HG03565 (cell line): ENCODE measurements around the gene TAF5L.
A peak's percentile ranks its signal among the peaks of the same experiment; 100 is the strongest.
"Not testable (repeated sequence)": the region's sequence is repeated elsewhere in the genome, so short reads cannot be mapped to it uniquely, and the experiment has no call there.

Source experiments
- ATAC-seq: cut with Tn5 transposase; IDR thresholded peaks from one replicate; pipeline ENCODE4 v1.9.1; 2021; ENCODE audit warnings: mild to moderate bottlenecking, moderate library complexity; ENCODE audit not compliant: unreplicated experiment

Gene TAF5L

DNA sequence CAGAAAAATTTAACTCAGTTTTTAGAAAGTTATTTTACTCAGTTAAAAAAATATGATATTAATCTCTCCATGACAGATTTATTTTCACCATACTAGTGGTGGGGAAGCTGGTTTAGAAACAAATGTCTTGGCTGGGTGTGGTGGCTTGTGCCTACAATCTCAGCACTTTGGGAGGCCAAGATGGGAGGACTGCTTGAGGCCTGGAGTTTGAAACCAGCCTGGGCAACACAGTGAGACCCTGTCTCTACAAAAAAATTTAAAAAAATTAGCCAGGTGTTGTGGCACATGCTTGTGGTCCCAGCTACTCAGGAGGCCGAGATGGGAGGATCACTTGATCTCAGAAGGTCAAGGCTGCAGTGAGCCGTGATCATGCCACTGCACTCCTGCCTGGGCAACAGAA, 17.3 kb downstream of the TAF5L start:
- ATAC-seq, result no peak

DNA sequence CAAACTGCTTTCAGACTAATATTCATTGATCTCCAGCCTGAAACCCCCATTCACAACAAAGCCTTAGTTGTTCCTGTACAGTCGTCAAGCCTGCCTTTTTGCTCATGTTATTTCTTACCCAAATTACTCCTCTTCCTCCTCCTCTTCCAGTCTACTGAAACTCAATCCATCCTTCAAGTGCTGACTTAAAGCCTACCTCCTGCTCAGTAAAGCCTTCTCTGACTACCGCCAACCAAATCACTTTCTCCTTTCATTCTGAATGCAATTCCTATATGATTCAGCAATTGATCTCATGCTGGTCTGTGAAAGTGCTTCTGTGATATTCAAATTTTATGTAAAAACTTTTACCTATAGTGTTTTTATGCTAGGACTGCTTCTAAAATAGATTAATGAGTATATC, 18.6 kb downstream of the TAF5L start:
- no peak for ATAC-seq

DNA sequence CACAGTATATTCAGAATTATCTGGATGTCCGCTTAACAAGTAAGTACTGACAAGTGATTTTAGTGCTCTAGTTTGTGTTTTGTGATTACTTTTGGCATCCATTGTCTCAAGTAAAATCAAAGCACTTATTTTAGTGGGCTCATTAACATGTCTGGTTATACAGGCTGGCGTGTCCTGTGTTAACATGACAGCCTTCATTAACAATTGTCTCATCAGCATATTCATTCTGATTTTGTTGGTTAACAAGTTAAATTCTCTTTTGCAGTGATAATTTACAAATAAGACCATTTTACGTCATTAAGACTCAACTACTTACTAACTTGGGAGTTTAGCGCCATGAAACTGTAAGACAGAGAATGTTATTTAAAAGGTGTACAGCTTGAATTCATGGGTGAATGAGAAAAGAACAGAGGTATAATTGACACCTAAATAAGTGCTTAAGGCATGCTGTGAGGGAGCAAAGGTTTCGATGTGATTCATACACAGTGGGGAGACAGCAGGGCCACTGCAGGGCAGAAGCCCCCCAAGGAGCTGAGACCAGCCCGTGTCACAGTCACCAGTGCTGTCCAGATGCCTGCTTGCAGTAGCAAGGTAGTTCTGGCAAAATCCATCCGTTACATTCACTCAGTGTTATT, 22.4 kb downstream of the TAF5L start:
- no peak for ATAC-seq

DNA sequence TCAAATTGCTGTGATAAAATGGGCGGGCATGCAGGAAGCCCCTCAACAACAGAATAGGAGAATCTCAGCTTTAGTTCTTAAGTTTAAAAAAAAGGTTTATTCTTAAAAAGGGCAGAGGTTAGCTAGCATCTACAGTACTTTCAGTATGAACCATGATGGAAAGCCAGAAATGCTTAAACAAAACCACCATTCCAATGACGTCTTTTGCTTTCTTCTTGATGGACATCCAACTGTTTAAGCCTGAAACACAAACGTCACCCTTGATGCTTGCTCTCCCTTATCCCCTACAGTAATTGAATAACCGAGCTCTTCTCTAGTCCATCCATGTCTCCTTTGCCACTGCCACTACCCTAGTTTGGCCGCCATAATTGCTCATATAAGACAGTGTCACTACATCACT, 25.7 kb downstream of the TAF5L start:
- ATAC-seq, result no peak

DNA sequence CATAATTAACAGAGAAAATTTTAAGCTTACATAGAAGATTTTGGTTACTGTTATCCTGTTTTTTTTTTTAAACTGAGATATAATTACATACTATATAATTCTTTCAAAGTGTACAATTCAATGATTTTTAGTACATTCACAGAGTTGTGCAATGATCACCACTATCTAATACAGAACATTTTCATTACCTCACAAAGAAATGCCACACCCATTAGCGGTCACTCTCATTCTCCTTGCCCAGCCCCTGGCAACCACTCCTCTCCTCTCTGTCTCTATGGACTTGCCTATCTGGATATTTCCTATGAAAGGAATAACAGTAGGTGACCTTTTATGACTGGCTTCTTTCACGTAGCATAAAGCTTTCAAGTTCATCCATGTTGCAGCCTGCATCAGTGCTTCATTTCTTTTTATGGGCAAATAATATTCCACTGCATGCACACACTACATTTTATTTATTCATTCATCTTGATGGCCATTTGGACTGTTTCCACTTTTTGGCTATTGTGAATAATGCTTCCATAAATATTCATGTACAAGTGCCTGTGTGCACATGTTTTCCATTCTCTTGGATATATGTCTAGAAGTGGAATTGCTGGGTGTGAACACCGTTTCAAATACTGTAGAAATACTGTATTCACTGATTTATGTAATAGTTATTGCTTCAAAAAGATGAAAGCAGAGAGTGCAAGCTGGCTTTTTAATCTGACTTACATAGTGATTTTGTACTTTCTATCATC, 26.5 kb downstream of the TAF5L start:
- ATAC-seq, result no peak

DNA sequence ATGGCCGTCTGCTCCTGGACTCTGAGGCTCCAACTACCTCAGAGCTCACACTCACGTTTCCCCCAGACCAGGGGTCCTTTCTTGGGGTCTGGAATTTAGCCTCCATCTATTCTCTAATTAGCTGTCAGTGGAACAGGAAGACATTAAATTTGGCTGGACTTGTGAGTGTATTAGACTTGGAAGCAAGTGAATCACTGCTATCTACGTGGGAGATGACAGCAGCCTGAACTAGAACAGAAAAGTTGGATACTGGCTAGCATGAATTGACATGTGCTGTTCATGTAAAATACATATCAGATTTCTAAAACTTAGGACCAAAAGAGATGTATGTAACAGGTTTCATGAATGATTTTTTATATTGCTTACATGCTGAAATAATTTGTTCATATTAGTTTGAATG, 28.0 kb downstream of the TAF5L start:
- no peak for ATAC-seq

DNA sequence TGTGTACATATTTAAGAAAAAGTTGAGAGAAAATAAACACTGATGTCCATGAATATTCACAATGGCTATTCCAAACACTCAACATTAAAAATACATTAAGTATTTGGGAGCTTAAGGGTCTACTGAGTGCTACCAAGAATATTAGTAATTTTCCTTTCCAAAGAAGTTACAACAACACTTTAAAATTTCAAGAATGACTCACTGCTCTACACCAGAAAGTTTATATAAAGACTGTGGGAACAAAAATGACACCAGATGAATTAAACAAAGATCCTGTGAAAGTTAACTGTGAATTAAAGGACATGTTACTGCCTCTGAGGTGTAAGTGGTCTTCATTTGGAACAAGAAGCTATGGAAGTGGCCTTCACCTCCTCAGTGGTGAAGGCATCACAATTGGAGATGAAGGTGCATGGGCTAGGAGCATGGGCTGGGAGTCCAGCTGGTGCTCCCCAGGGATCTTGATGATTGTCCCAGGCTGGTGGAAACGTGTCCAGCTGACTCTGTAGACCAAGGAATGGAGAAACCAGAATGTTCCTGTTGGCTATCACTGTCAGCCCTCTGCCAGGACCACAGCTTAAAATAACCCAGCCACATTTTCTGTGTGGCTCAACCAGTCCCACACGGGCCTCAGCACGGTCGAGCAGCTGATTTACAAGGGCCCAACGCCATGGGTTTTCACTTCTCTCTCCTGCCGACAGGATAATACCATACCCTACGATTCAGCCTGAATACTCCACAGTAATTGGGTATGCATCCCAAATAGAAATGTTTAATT, 28.8 kb downstream of the TAF5L start:
- no peak for ATAC-seq

DNA sequence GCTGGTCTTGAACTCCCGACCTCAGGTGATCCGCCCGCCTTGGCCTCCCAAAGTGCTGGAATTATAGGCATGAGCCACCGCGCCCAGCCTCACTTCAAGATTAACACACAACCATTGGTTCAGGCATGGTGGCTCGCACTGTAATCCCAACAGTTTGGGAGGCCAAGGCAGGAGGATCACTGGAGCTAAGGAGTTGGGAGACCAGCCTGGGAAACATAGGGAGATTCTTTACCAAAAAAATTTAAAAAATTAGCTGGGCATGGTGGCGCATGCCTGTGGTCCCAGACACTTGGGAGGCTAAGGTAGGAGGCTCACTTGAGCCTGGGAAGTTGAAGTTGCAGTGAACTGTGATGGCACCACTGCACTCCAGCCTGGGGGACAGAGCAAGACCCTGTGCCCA, 30.0 kb downstream of the TAF5L start:
- not testable (repeated sequence) for ATAC-seq

DNA sequence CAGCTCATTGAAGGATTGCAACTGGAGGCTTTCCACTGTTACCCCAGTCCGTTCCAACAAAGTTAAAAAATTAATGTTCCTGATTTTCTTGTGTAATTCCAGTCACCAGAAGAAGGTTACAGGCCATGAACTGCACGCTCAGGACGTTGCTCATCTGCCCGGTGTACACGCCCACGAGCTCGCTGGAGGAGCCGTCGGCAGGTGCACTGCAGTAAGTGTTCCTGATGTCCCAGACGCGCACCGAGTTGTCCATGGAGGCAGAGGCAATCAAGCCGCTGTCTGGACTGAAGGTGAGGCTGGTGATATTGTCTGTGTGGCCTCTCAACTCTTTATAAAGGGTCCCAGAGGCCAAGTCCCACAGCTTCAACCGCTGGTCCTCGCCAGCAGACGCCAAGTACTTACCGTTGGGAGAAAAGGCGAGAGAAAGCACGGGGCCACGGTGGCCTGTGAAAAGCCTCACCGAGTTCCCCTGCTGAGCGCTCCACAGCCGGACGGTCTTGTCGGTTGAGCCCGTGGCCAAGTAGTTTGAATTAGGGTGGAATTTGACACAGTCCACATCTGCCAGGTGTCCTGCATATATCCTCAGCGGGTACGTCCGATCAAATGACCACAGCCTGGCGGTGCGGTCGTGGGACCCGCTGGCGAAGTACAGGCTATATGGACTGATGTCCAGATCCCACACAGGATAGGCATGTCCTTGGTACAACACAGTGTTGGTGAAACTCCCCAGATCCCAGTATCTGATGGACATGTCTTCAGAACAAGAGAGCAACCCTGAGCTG, 31.5 kb downstream of the TAF5L start:
- no peak for ATAC-seq

DNA sequence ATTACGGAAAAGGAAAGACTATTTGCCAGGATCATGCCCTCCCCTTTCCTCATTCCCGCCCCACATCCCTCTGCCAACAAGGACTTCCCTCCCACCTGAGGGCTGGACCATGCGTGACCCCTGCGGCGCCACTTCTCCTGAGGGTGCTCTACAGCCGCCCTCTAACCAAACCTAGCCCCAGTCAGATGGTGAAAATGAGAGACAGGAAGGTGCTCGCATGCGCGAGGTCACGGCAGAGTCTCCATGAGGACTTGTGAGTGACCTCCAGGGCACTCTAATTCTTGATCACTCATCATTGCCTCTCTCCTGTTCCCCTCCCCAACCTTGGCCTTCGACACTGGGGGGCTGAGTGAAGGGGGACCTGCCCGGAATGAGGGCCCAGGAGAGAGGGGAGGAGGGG, 32.1 kb downstream of the TAF5L start:
- ATAC-seq, result no peak

DNA sequence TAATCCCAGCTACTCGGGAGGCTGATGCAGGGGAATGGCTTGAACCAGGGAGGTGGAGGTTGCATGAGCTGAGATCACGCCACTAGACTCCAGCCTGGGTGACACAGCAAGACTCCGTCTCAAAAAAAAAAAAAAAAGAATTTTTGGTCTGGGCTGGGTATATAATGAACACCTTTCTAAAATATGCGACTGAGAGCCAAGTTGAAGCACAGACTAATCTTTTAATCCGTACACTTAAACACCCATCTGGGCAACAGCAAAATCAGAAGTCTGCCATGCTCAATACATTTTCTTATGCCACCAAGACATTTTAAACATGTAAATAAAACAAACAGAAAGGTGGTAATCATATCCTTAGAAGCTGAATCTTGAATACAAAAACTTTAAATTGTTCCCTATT, 35.8 kb downstream of the TAF5L start:
- no peak for ATAC-seq

DNA sequence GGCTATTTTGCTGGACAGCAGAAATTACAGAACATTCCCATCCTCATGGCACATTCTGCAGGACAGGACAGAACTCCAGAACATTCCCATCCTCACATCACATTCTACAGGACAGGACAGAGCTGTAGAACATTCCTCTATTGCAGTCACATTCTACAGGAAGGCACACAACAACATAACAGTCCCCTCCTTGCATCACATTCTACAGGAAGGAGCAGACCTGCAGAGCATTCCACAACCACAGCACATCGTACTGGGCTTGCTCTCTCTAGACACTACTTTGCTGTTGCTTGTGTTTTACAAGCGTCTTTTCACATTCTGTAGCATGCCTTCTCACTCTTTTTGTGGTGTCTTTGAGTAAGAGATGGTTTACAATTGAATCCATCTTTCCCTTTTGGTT, 40.6 kb downstream of the TAF5L start:
- ATAC-seq, result no peak

DNA sequence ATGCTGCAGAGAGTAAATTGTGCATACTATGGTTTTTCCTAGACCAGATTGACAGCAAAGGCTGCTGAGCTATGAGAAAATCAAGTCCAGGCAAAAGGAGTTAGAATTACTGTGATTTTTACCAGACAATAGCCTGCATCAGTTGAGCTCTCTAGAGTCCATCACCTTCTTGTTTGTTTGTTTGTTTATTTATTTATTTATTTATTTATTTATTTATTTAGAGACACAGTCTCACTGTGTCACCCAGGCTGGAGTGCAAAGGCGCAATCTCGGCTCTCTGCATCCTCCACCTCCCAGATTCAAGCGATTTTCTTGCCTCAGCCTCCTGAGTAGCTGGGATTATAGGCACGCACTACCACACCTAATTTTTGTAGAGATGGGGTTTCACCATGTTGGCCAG, 43.2 kb downstream of the TAF5L start:
- no peak for ATAC-seq

DNA sequence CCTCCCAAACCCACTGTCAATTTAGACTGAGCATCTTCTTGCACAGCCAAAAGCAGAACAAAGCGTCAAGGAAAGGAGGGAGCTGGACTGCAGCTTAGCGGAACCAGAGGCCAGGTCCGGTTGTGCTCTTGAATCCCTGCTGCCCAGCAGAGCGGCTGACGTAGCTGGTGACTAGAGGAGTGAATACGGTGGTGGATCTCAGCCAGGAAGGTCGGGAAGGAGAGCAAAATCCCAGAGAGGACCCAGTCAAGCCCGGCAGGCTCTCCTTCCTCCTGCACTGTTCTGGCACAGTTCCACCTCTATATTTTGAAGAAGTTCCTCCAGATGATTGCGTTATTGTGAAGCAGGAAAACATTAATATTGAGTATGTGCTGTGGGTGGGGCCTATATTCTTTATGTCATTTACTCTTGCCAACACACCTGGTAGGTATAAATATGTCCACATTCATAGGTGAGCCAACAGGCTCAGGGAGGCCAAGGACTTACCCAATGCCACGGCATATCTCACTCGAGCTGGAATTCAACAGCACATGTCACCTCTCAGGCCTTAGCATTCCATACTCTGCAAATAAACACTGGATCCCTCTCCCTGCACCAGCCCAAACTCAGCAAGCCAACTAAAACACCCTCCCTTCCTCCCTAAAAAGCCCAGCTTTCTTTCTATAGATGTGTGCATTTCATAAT, 43.8 kb downstream of the TAF5L start:
- no peak for ATAC-seq

DNA sequence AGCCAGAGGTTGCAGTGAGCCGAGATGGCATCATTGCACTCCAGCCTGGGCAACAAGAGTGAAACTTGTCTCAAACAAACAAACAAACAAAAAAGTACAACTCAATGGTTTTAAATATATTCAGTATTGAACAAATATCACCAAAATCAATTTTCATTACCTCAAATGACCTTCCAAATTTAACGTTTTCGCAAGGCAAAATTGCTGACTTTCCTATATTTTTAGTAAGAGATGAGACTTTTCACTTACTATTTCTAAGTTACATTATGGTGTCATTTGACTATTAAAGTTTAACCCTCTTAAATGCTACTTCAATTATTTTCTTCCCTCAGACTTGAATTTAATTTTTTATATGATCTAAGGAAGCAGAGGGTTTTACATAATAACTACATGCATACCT, 44.4 kb downstream of the TAF5L start:
- no peak for ATAC-seq

DNA sequence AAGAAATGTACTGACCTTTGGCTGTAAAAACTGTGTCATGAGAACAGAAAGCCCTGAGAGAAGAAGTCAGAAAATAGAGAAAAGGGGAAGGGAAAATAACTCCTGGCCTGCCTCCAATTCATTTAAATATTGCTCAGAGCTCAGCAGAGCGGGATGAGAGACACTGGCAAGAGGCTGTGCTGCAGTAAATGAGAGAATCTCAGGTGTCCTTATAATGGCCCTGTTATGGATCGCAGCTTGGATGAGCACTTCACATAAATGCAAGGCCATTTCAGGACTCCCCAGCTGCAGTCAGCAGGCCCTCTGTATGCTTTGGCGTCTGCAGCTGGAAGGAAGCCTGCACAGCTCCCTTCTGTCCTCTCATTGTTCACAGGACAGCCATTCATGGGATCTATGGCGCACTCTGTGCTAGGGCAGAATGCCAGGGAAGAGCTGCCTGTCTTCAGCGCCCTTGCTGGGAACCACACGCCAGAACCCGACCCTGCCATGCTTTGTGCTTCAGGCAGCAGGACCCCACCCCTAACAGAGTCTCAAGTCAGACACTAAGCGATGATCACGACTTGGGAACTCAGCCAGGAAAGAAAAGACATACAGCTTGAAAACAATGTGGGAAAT, 46.8 kb downstream of the TAF5L start:
- peak; percentile 73 for ATAC-seq

DNA sequence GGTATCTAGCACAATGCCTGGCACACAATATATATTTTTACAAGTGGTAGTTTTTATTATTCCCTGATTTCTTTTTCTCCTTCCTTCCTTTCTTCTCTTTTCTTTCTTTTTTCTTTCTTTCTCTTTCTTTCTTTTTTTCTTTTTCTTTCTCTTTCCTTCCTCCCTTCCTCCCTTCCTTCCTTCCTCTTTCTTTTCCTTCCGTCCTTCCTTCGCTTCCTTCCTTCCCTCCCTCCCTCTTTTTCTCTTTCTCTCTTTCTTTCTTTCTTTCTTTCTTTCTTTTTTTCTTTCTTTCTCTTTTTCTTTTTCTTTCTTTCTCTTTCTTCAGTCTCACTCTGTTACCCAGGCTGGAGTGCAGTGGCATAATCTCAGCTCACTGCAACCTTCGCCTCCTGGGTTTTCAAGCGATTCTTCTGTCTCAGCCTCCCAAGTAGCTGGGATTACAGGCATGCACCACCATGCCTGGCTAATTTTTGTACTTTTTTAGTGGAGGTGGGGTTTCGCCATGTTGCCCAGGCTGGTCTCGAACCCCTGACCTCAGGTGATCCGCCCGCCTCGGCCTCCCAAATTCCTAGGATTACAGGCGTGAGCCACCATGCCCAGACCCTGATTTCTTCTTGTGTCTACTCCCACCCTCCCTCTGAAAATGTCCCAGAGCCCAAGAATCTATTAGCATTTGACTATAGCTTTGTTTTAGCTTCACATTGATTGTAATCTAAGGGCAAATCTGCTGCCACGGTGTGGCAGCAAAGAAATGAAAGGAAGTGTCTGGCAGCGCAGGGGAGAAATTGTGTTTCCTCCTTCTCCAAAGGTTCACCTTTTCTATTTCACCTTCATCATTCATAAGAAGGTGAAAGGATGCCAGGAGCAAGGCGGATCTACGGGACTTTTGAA, 47.5 kb downstream of the TAF5L start:
- ATAC-seq, result peak; percentile 28

DNA sequence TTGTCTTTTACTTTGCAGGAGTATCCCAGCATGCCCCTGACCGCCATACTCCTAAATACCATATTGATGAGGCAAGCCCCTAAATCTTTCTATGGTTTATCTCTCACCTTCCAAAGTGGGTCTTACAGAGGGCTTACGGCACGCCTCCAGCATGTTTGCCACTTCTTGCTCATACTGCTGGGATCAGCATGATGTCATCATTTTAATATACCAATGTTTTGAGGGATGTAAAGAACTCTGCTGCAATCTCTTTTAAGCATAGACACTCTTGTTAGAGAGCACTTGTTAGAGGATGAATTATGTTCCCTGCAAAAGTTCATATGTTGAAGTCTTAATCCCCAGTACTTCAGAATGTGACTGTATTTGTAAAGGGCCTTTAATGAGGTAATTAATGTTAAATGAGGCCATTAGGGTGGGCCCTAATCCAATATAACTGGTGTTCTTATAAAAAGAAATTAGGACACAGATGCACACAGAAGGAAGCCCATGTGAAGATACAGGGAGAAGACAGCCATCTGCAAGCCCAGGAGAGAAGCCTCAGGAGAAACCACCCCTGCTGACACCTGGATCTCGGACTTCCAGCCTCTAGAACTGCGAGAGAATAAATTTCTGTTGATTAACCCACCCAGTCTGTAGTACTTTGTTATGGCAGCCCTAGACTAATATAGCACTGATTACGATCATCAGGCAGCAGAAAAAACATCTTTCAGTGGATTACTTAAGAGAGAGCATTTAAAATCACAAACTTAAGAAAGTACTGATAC, 51.1 kb downstream of the TAF5L start:
- ATAC-seq, result no peak

DNA sequence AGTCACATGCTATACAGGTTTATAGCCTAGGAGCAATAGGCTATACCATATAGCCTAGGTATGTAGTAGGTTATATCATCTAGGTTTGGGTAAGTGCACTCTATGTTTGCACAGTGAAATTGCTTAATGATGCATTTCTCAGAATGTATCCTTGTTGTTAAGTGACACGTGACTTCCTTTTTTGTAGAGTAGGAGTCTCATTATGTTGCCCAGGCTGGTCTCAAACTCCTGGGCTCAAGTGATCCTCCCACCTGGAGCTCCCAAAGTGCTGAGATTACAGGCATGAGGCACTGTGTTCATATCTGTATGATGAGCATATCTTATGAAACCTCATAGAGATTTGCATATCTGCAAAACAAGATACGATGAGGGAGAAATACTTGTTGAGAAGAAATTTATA, 53.6 kb downstream of the TAF5L start:
- ATAC-seq, result no peak
